Endothelial cell of umbilical vein (primary cell): Measurements from ENCODE around the gene PCGF3. TPM values are rescaled to one million over a fixed set of nuclear protein-coding genes. Genes with fewer than 3 reads are reported as not detected.

Source experiments
- BruUV-seq: library from RNA; stranded (reverse); fragments of 400-500 nt; replicated peaks from 2 replicates; lab custom pipeline; 2021; lab: Mats Ljungman, UMichigan
- CTCF ChIA-PET: fragments of 300-600, 350-600 bp; sonication (Branson Sonifier 250); formaldehyde crosslinking; loops from one replicate; lab custom pipeline; 2021; ENCODE audit warnings: antibody characterized with exemption, inconsistent platforms; lab: Charles Lee
- POLR2A ChIA-PET: fragments of 300-600, 350-600 bp; sonication (Branson Sonifier 250); formaldehyde crosslinking; loops from one replicate; lab custom pipeline; 2021; ENCODE audit warnings: antibody characterized with exemption, inconsistent platforms; lab: Charles Lee
- DNase-seq: peaks from one replicate; pipeline ENCODE4 v3.0.0-alpha.2; 2011; ENCODE audit warnings: low read depth, low spot score
- FAIRE-seq: peaks from 2 replicates; lab custom pipeline; 2011; peaks lifted over from hg19 to GRCh38; lab: Jason Lieb, UNC
- H2AFZ ChIP-seq: 2 replicates; pipeline ENCODE4 v1.6.0; 2012; ENCODE audit warnings: low read depth, low read length, control low read depth, inconsistent platforms
- H3K27ac ChIP-seq: 2 replicates; pipeline ENCODE4 v1.5.1; 2011; ENCODE audit warnings: low read depth, mild to moderate bottlenecking, control low read depth, low read length, moderate library complexity; ENCODE audit not compliant: insufficient read depth
- H3K27me3 ChIP-seq, 2 experiments: 2 replicates each; pipeline versions ENCODE4 v1.6.0 to v1.6.1; 2011; ENCODE audit warnings: low read length in 2 of 2, mixed read lengths in 1 of 2; ENCODE audit not compliant: control insufficient read depth in 2 of 2, insufficient read depth in 2 of 2
- H3K36me3 ChIP-seq, 2 experiments: 2 replicates in 1 of 2; 3 replicates in 1 of 2; pipeline ENCODE4 v1.5.1; 2011; ENCODE audit warnings: low read length in 2 of 2, mild to moderate bottlenecking in 1 of 2, moderate library complexity in 1 of 2; ENCODE audit not compliant: control insufficient read depth in 2 of 2, insufficient read depth in 2 of 2; ENCODE audit errors: extremely low read depth in 1 of 2
- H3K4me1 ChIP-seq: 3 replicates; pipeline ENCODE4 v1.5.1; 2011; ENCODE audit warnings: mild to moderate bottlenecking, low read length; ENCODE audit not compliant: control insufficient read depth, insufficient read depth; ENCODE audit errors: extremely low read depth
- H3K4me2 ChIP-seq: 2 replicates; pipeline ENCODE4 v1.6.1; 2011; ENCODE audit warnings: low read length, control low read depth, mixed read lengths; ENCODE audit not compliant: insufficient read depth
- H3K4me3 ChIP-seq, 3 experiments: fragments of 200-600 bp in 1 of 3; sonication (generic), shearing (Covaris generic) in 1 of 3; replicated peaks in 1 of 3; 2 replicates each; pipeline ENCODE4 v1.5.1; 2011 to 2016; ENCODE audit warnings: control low read depth in 3 of 3, low read length in 3 of 3, mild to moderate bottlenecking in 2 of 3, inconsistent platforms in 1 of 3, low read depth in 1 of 3, moderate library complexity in 1 of 3; ENCODE audit not compliant: insufficient read depth in 1 of 3
- H3K79me2 ChIP-seq: 2 replicates; pipeline ENCODE4 v1.6.0; 2012; ENCODE audit warnings: low read length, inconsistent platforms; ENCODE audit not compliant: control insufficient read depth, insufficient read depth
- H3K9ac ChIP-seq: replicated peaks from 2 replicates; pipeline ENCODE3; 2011; ENCODE audit warnings: low read length, control low read depth; ENCODE audit not compliant: insufficient read depth; ENCODE audit errors: extremely low read depth
- H3K9me1 ChIP-seq: replicated peaks from 3 replicates; pipeline ENCODE4 v1.6.0; 2011; ENCODE audit warnings: mild to moderate bottlenecking, low read length; ENCODE audit not compliant: control insufficient read depth, insufficient read depth; ENCODE audit errors: extremely low read depth
- H3K9me3 ChIP-seq: replicated peaks from 2 replicates; pipeline ENCODE4 v1.5.1; 2012; ENCODE audit warnings: low read length, inconsistent platforms; ENCODE audit not compliant: control insufficient read depth, insufficient read depth
- H4K20me1 ChIP-seq: replicated peaks from 2 replicates; pipeline ENCODE3; 2011; ENCODE audit warnings: mild to moderate bottlenecking, low read length; ENCODE audit not compliant: control insufficient read depth, insufficient read depth; ENCODE audit errors: extremely low read depth
- CTCF ChIP-seq, 2 donors: IDR thresholded peaks; 1 replicate in 1 of 2; 2 replicates in 1 of 2; pipeline ENCODE4 v1.5.1; 2011; ENCODE audit warnings: low read length in 2 of 2, mild to moderate bottlenecking in 2 of 2, moderate library complexity in 2 of 2, control low read depth in 1 of 2, inconsistent platforms in 1 of 2, low read depth in 1 of 2; ENCODE audit not compliant: insufficient read depth in 1 of 2; ENCODE audit errors: extremely low read depth in 1 of 2
- GATA2 ChIP-seq: IDR thresholded peaks from 2 replicates; pipeline ENCODE4 v1.7.0; 2011; ENCODE audit warnings: low read depth, mild to moderate bottlenecking, moderate library complexity, mixed read lengths, low read length; ENCODE audit not compliant: insufficient read length, insufficient read depth
- MAX ChIP-seq: IDR thresholded peaks from 2 replicates; pipeline ENCODE4 v1.6.1; 2011; ENCODE audit not compliant: insufficient read depth, insufficient read length
- POLR2A ChIP-seq: IDR thresholded peaks from 2 replicates; pipeline ENCODE4 v1.6.1; 2012; ENCODE audit warnings: low read depth, mild to moderate bottlenecking, control low read depth, low read length
- POLR2AphosphoS5 ChIP-seq: IDR thresholded peaks from 2 replicates; pipeline ENCODE4 v1.6.1; 2012; ENCODE audit warnings: low read depth, mild to moderate bottlenecking, control low read depth, low read length, moderate library complexity; ENCODE audit not compliant: insufficient read depth
- dilution Hi-C: fragments of 300-500 bp; cut with MboI; formaldehyde crosslinking; loops from one replicate; pipeline ENCODE4 v1.15.0; 2019; ENCODE audit warnings: low sequenced_read_pairs; ENCODE audit not compliant: extremely low pct_ligation_motif_present
- intact Hi-C: fragments of 100-400 bp; cut with micrococcal nuclease; formaldehyde crosslinking; loops from one replicate; pipeline ENCODE4 v1.10.0; 2022
- polyA plus RNA-seq, 4 experiments: library from polyadenylated mRNA; depleted of rRNA in 3 of 4; stranded (reverse) in 3 of 4; unstranded in 1 of 4; fragments of >200 nt; gene quantifications; 2 replicates each; pipeline versions ENCODE4 v1.2.1 to v1.2.3, GENCODE V29; 2011 to 2012; ENCODE audit warnings: missing spikeins in 1 of 4
- total RNA-seq: library from RNA; stranded (reverse); gene quantifications from 2 replicates; pipeline ENCODE4 v1.2.3, GENCODE V29; 2021

Gene PCGF3
- total and polyA plus RNA-seq, 2 donors (not counting 3 experiments of a cell fraction or from before 2014, with no cell fraction given), result 70.2 to 91.8 TPM

DNA sequence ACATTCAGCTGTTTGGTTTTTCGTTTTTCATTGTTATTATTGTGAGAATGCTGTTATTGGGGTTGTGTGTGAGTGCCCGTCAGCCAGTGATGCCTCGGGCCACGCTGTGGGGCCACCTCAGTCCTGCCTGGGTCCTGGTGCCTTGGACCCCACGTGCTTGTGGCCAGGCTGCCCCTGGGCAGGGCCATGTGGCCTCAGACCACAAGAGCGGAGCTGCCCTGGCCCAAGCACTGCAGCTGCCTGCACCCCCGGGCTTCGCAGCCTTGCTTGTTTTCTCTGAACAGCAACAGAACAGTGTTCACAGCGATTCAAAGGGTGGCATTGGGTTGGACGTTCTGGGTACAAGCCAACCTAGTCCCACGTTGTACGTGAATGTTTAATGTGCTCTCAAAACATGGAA lies 63.4 kb downstream of the PCGF3 start:
- H3K27me3 ChIP-seq, result no peaks in the 10 kb centered on the region
- no peak for TF ChIP-seq POLR2A
- TF ChIP-seq GATA2, result no peak
- TF ChIP-seq CTCF (IDR thresholded peaks at IDR 0.05; ENCODE audit: extremely low read depth in 1 of 2, insufficient read depth in 1 of 2, low read depth in 1 of 2, low read length in 2 of 2), result no peak
- no peak overlapping the region for H3K4me3 ChIP-seq
- dilution Hi-C loops, result no loop called here
- H3K4me1 ChIP-seq, result no peaks in the 10 kb centered on the region
- H4K20me1 ChIP-seq, result no peaks in the 10 kb centered on the region
- no peak for FAIRE-seq
- BruUV-seq, result no TSS peak
- ChIA-PET POLR2A (no interaction called here), CTCF (interaction anchor here (2.3 kb wide), 1 partner anchor 27 kb away, joined by 6 read pairs; no protein-coding TSS in a partner anchor)
- no peak overlapping the region for H3K4me2 ChIP-seq
- H3K9me3 ChIP-seq, result no peaks in the 10 kb centered on the region
- H3K36me3 ChIP-seq, result peaks cover 11 to 32% of the 10 kb centered on the region in 2 experiments
- H3K9me1 ChIP-seq, result no peaks in the 10 kb centered on the region
- intact Hi-C loops, result no loop called here
- DNase-seq, result no peak
- H3K9ac ChIP-seq, result no peak overlapping the region
- no peak overlapping the region for H3K27ac ChIP-seq
- H2AFZ ChIP-seq, result no peak overlapping the region
- peaks cover 49% of the 10 kb centered on the region for H3K79me2 ChIP-seq

DNA sequence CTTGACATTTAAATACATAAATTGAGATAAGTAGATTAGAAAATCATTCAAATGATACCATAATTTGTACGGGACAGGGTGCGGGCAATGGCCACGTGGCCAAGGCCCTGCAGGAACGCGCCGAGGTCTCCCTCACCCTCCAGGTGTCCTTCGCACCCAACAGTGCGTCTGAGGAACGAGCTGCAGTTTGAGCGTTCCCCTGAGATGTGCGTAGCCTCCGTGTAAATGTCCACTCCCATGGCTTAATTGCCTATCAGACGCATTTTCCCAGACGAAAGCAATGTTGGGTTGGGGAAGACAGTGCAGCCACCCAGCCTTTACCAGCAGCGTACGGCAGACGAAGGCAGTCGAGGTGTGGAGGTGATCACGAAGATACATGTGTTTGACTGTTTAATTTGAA lies 63.9 kb downstream of the PCGF3 start:
- H4K20me1 ChIP-seq, result no peaks in the 10 kb centered on the region
- no peaks in the 10 kb centered on the region for H3K27me3 ChIP-seq
- dilution Hi-C loops (no loop called here), intact Hi-C loops (no loop called here)
- no peak for FAIRE-seq
- H2AFZ ChIP-seq, result no peak overlapping the region
- TF ChIP-seq POLR2AphosphoS5 (peak; percentile 10), MAX (no peak)
- DNase-seq, result no peak
- no peaks in the 10 kb centered on the region for H3K4me1 ChIP-seq
- H3K79me2 ChIP-seq, result peaks cover 54% of the 10 kb centered on the region
- H3K9me1 ChIP-seq, result no peaks in the 10 kb centered on the region
- no peak overlapping the region for H3K9ac ChIP-seq
- no peak overlapping the region for H3K4me2 ChIP-seq
- ChIA-PET POLR2A (no interaction called here), CTCF (interaction anchor here (2.3 kb wide), 1 partner anchor 27 kb away, joined by 6 read pairs; no protein-coding TSS in a partner anchor)
- no TSS peak for BruUV-seq
- no peak overlapping the region for H3K27ac ChIP-seq
- no peak overlapping the region for H3K4me3 ChIP-seq
- peaks cover 12 to 30% of the 10 kb centered on the region in 2 experiments for H3K36me3 ChIP-seq
- H3K9me3 ChIP-seq, result no peaks in the 10 kb centered on the region
